ENCODE results near the gene CCDC43.

DNA sequence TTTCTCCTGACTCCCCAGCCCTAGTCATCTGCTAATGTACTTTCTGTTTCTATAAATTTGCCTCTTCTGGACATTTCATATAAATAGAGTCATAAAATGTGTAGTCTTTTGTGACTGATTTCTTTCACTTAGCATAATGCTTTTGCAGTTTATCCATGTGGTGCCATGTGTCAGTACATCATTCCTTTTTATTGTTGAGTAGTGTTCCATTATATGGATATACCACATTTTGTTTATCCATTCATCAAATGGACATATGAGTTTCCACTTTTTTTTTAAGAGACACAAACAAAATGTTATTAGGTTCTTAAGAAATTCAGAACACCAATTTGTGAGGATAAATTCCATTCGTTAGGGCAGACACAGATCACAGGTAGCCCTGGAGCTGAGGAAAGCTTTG, 29.9 kb upstream of the CCDC43 start:
- TF ChIP-seq POLR2A (IDR thresholded peaks at IDR 0.05) (no peak), CTCF (IDR thresholded peaks at IDR 0.05) (no peak)
